GM23338 (cell line): ENCODE measurements around the gene UBL4A.
"Not testable (repeated sequence)": the region's sequence is repeated elsewhere in the genome, so short reads cannot be mapped to it uniquely, and the experiment has no call there.

Source experiments
- CREB1 ChIP-seq: fragments of 250-450 bp; sonication (Bioruptor Pico); IDR thresholded peaks from 2 replicates; pipeline ENCODE4 v1.5.0; 2020; ENCODE audit warnings: low read depth, mild to moderate bottlenecking, moderate library complexity
- CTCF ChIP-seq, 2 experiments: fragments of 200-600 bp in 1 of 2; sonication (generic) in 1 of 2; conservative IDR thresholded peaks; 2 replicates each; pipeline versions ENCODE4 v1.5.1 to v1.6.1; 2016 to 2017; ENCODE audit warnings: antibody characterized with exemption in 2 of 2, low read depth in 2 of 2, mild to moderate bottlenecking in 2 of 2, moderate library complexity in 1 of 2
- EZH2 ChIP-seq: fragments of 200-600 bp; sonication (generic); IDR thresholded peaks from one replicate; pipeline ENCODE4 v1.8.0; 2017; ENCODE audit warnings: antibody characterized with exemption, mild to moderate bottlenecking, low read depth; ENCODE audit not compliant: unreplicated experiment
- EZH2phosphoT487 ChIP-seq: fragments of 200-600 bp; sonication (generic); IDR thresholded peaks from one replicate; pipeline ENCODE4 v1.8.1; 2018; ENCODE audit warnings: antibody characterized with exemption; ENCODE audit not compliant: unreplicated experiment
- NANOG ChIP-seq: IDR thresholded peaks from 2 replicates; pipeline ENCODE4 v1.6.1; 2016; ENCODE audit warnings: antibody characterized with exemption, borderline replicate concordance
- POLR2AphosphoS5 ChIP-seq: IDR thresholded peaks from 2 replicates; pipeline ENCODE4 v1.6.1; 2016; ENCODE audit warnings: antibody characterized with exemption, low read depth
- ZNF331 ChIP-seq: fragments of 250-450 bp; sonication (Bioruptor Pico); IDR thresholded peaks from 2 replicates; pipeline ENCODE4 v1.5.0; 2020; ENCODE audit warnings: low read depth, mild to moderate bottlenecking, moderate library complexity

GRCh38 chrX:154496591-154497137, 10.2 kb upstream of the UBL4A start:
- not testable (repeated sequence) for TF ChIP-seq CTCF (conservative IDR thresholded peaks at IDR 0.05; ENCODE audit: low read depth in 2 of 2); POLR2AphosphoS5; EZH2phosphoT487; EZH2; CREB1 (CRISPR knock-in tag); NANOG; ZNF331
